IMR-90 (cell line): ENCODE measurements around the gene OR4D9. TPM values are rescaled to one million over a fixed set of nuclear protein-coding genes. Genes with fewer than 3 reads are reported as not detected.

Experiments
- ATAC-seq: fragments of 200-7000 bp; cut with Tn5 transposase; 2 replicates; pipeline ENCODE4 v1.9.1; 2020; ENCODE audit warnings: low read depth, mild to moderate bottlenecking, moderate library complexity
- BruUV-seq: library from RNA; stranded (reverse); fragments of 400-500 nt; replicated peaks from 2 replicates; lab custom pipeline; 2021; lab: Mats Ljungman, UMichigan
- CTCF ChIA-PET: fragments of 300-600 bp; formaldehyde crosslinking; extraction: SDS; loops from one replicate; lab custom pipeline; 2021; ENCODE audit warnings: antibody characterized with exemption; lab: Yijun Ruan, JAX
- POLR2A ChIA-PET: fragments of 300-600 bp; sonication (Branson Sonifier 250); formaldehyde crosslinking; loops from one replicate; lab custom pipeline; 2022; ENCODE audit warnings: antibody characterized with exemption; ENCODE audit not compliant: unreplicated experiment; lab: Charles Lee
- DNase-seq: peaks from one replicate; pipeline ENCODE4 v3.0.0; 2013
- H2AFZ ChIP-seq: replicated peaks from 2 replicates; pipeline ENCODE3; 2013; ENCODE audit warnings: low read length, mild to moderate bottlenecking; ENCODE audit not compliant: poor library complexity
- H2AK5ac ChIP-seq: 2 replicates; pipeline ENCODE4 v1.6.1; 2013; ENCODE audit warnings: low read depth, low read length, inconsistent platforms
- H2AK9ac ChIP-seq: replicated peaks from 2 replicates; pipeline ENCODE3; 2013; ENCODE audit warnings: mild to moderate bottlenecking, low read depth, low read length, moderate library complexity; ENCODE audit not compliant: poor library complexity
- H2BK120ac ChIP-seq: 2 replicates; pipeline ENCODE4 v1.6.1; 2013; ENCODE audit warnings: low read depth, low read length, inconsistent platforms
- H2BK15ac ChIP-seq: 3 replicates; pipeline ENCODE4 v1.6.1; 2013; ENCODE audit warnings: low read depth, low read length, inconsistent platforms
- H2BK20ac ChIP-seq: 2 replicates; pipeline ENCODE4 v1.6.1; 2013; ENCODE audit warnings: low read depth, mild to moderate bottlenecking, inconsistent platforms, low read length, moderate library complexity
- H2BK5ac ChIP-seq: 2 replicates; pipeline ENCODE4 v1.6.1; 2013; ENCODE audit warnings: mild to moderate bottlenecking, low read depth, low read length, inconsistent platforms; ENCODE audit not compliant: poor library complexity, severe bottlenecking
- H3K14ac ChIP-seq: replicated peaks from 2 replicates; pipeline ENCODE4 v1.6.1; 2013; ENCODE audit warnings: low read depth, low read length, inconsistent platforms
- H3K18ac ChIP-seq: 2 replicates; pipeline ENCODE4 v1.6.1; 2013; ENCODE audit warnings: low read depth, low read length, control low read depth
- H3K23ac ChIP-seq: 2 replicates; pipeline ENCODE4 v1.6.1; 2013; ENCODE audit warnings: low read depth, low read length, inconsistent platforms
- H3K27ac ChIP-seq: 2 replicates; pipeline ENCODE4 v1.5.1; 2013; ENCODE audit warnings: mild to moderate bottlenecking, control low read depth, low read length; ENCODE audit not compliant: insufficient read depth
- H3K27me3 ChIP-seq: 2 replicates; pipeline ENCODE4 v1.6.1; 2013; ENCODE audit warnings: low read length; ENCODE audit not compliant: control insufficient read depth, insufficient read depth
- H3K36me3 ChIP-seq: 2 replicates; pipeline ENCODE4 v1.6.1; 2013; ENCODE audit warnings: low read length, mixed read lengths; ENCODE audit not compliant: control insufficient read depth, insufficient read depth
- H3K4ac ChIP-seq: 2 replicates; pipeline ENCODE4 v1.6.1; 2013; ENCODE audit warnings: low read depth, low read length, inconsistent platforms
- H3K4me1 ChIP-seq: 2 replicates; pipeline ENCODE4 v1.6.1; 2013; ENCODE audit warnings: low read length, mixed read lengths; ENCODE audit not compliant: control insufficient read depth, insufficient read depth
- H3K4me2 ChIP-seq: 2 replicates; pipeline ENCODE4 v1.6.1; 2013; ENCODE audit warnings: low read depth, mild to moderate bottlenecking, control low read depth, low read length, moderate library complexity
- H3K4me3 ChIP-seq: 2 replicates; pipeline ENCODE4 v1.5.1; 2013; ENCODE audit warnings: low read depth, mild to moderate bottlenecking, control low read depth, low read length, moderate library complexity; ENCODE audit not compliant: insufficient read depth
- H3K56ac ChIP-seq: 2 replicates; pipeline ENCODE4 v1.6.1; 2013; ENCODE audit warnings: low read length, inconsistent platforms; ENCODE audit not compliant: insufficient read depth; ENCODE audit errors: extremely low read depth
- H3K79me1 ChIP-seq, 2 experiments: 2 replicates each; pipeline ENCODE4 v1.6.1; 2013; ENCODE audit warnings: low read length in 2 of 2, inconsistent platforms in 1 of 2, low read depth in 1 of 2
- H3K9ac ChIP-seq: 2 replicates; pipeline ENCODE4 v1.6.1; 2013; ENCODE audit warnings: low read depth, low read length, control low read depth
- H3K9me1 ChIP-seq: 2 replicates; pipeline ENCODE4 v1.6.1; 2013; ENCODE audit warnings: low read length, inconsistent platforms; ENCODE audit not compliant: insufficient read depth
- H3K9me3 ChIP-seq: 2 replicates; pipeline ENCODE4 v1.6.1; 2013; ENCODE audit warnings: low read length; ENCODE audit not compliant: control insufficient read depth, insufficient read depth
- H4K20me1 ChIP-seq: 2 replicates; pipeline ENCODE4 v1.6.1; 2013; ENCODE audit warnings: low read length, inconsistent platforms; ENCODE audit not compliant: insufficient read depth
- H4K5ac ChIP-seq: 2 replicates; pipeline ENCODE4 v1.6.1; 2013; ENCODE audit warnings: mild to moderate bottlenecking, low read depth, low read length, control low read depth
- H4K8ac ChIP-seq, 2 experiments: 2 replicates each; pipeline ENCODE4 v1.6.1; 2013; ENCODE audit warnings: low read depth in 2 of 2, low read length in 2 of 2, control low read depth in 1 of 2, inconsistent platforms in 1 of 2
- H4K91ac ChIP-seq: 2 replicates; pipeline ENCODE4 v1.6.1; 2013; ENCODE audit warnings: low read depth, low read length, inconsistent platforms; ENCODE audit not compliant: insufficient read depth
- BHLHE40 ChIP-seq: fragments of 150-350 bp; IDR thresholded peaks from 2 replicates; pipeline ENCODE4 v1.6.1; 2016; ENCODE audit warnings: mild to moderate bottlenecking, low read depth, low read length
- FOS ChIP-seq: fragments of 150-350 bp; IDR thresholded peaks from 2 replicates; pipeline ENCODE4 v1.6.1; 2016; ENCODE audit warnings: low read depth, low read length
- MAFK ChIP-seq: IDR thresholded peaks from 2 replicates; pipeline ENCODE4 v1.6.1; 2012; ENCODE audit warnings: low read depth, low read length, improper control_type of control experiment
- MAZ ChIP-seq: IDR thresholded peaks from 2 replicates; pipeline ENCODE4 v1.6.1; 2012; ENCODE audit warnings: low read depth, mild to moderate bottlenecking, low read length, improper control_type of control experiment, moderate library complexity, borderline replicate concordance
- MXI1 ChIP-seq: IDR thresholded peaks from 2 replicates; pipeline ENCODE4 v1.6.1; 2012; ENCODE audit warnings: low read depth, mild to moderate bottlenecking, low read length, moderate library complexity, borderline replicate concordance
- NFE2L2 ChIP-seq: fragments of 150-350 bp; IDR thresholded peaks from 2 replicates; pipeline ENCODE4 v1.6.1; 2016; ENCODE audit warnings: low read depth, mild to moderate bottlenecking, low read length
- POLR2A ChIP-seq: IDR thresholded peaks from 2 replicates; pipeline ENCODE4 v1.6.1; 2012; ENCODE audit warnings: mild to moderate bottlenecking, low read depth, low read length
- RAD21 ChIP-seq: IDR thresholded peaks from 2 replicates; pipeline ENCODE4 v1.6.1; 2012; ENCODE audit warnings: low read length, improper control_type of control experiment
- RCOR1 ChIP-seq: IDR thresholded peaks from 2 replicates; pipeline ENCODE4 v1.6.1; 2012; ENCODE audit warnings: mild to moderate bottlenecking, low read length, improper control_type of control experiment; ENCODE audit not compliant: insufficient replicate concordance
- RFX5 ChIP-seq: IDR thresholded peaks from 2 replicates; pipeline ENCODE4 v1.8.0; 2012; ENCODE audit warnings: low read depth, mild to moderate bottlenecking, low read length, moderate library complexity
- SMC3 ChIP-seq: fragments of 150-350 bp; IDR thresholded peaks from 2 replicates; pipeline ENCODE4 v1.6.1; 2016; ENCODE audit warnings: low read depth, mild to moderate bottlenecking, antibody characterized with exemption, low read length, moderate library complexity
- WGBS, 2 experiments: methylation state at CpG; one replicate each; pipeline versions ENCODE4 v1.1.5 to v1.1.7; 2013; ENCODE audit warnings: missing lambda C conversion rate in 2 of 2; ENCODE audit not compliant: insufficient read length in 1 of 2; ENCODE audit errors: extremely low coverage in 2 of 2; 5-methylcytosine and 5-hydroxymethylcytosine counted together
- dilution Hi-C: fragments of 300-500 bp; cut with HindIII; formaldehyde crosslinking; loops from one replicate; pipeline ENCODE4 v1.14.3; 2018; ENCODE audit warnings: low sequenced_read_pairs; ENCODE audit not compliant: unreplicated experiment
- in situ Hi-C: fragments of 300-500 bp; cut with MboI; formaldehyde crosslinking; loops from 3 replicates; pipeline ENCODE4 v1.14.3; 2019; ENCODE audit warnings: low sequenced_read_pairs, inconsistent platforms, mixed read lengths
- intact Hi-C: fragments of 100-400 bp; cut with micrococcal nuclease; formaldehyde crosslinking; loops from 2 replicates; pipeline ENCODE4 v1.10.0; 2022
- polyA plus RNA-seq, 3 experiments: library from polyadenylated mRNA; depleted of rRNA; stranded (reverse); fragments of >200 nt; gene quantifications; 2 replicates each; pipeline ENCODE4 v1.2.3, GENCODE V29; 2012; ENCODE audit warnings: low replicate concordance in 1 of 3
- total RNA-seq: library from RNA; depleted of rRNA; stranded (reverse); fragments of >200 nt; gene quantifications from 2 replicates; pipeline ENCODE4 v1.2.3, GENCODE V29; 2012
- TF ChIP-seq, protein P1 (sequence below): fragments of 150-350 bp; IDR thresholded peaks from 2 replicates; pipeline ENCODE4 v1.6.1; 2017; ENCODE audit warnings: mild to moderate bottlenecking, antibody characterized with exemption, low read length, low read depth
- TF ChIP-seq, protein P2 (sequence below): fragments of 150-350 bp; IDR thresholded peaks from 2 replicates; pipeline ENCODE4 v1.6.1; 2016; ENCODE audit warnings: low read depth, mild to moderate bottlenecking, low read length, moderate library complexity, borderline replicate concordance

OR4D9 gene
- total and polyA plus RNA-seq, 2 of the 4 experiments (the other 2 are of a cell fraction) = not detected

DNA sequence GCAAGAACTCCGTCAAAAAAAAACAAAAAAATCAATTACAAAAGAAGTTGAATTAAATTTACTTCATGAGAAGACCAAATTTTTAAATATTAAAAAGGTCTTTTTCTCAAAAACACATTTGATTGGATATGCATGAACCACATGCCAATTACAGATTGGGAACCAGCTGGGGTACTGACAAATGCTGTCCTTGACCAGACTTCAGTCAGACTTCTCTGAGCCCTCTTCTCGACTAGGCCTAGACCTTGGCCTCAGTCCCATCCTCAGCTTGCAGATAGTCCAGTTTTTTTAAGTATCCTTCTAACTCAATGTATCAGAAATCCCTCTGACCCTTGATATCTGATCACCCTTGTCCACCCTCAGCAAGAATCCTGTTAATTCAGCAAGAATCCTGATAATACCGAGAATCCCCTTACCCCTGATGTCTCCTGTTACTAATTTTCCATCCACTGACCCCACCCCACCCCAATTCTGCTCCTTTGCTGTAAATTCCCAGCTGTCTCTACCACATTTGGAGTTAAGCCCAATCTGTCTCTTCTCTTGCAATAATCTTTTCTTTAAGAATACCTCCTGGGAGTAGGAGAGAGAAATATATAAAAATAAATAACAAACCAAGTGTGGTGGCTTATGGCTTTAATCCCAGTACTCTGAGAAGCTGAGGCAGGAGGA, 30.9 kb downstream of the OR4D9 start:
- WGBS, 2 experiments = 49% methylated on average over 2 of the region's 3 CpGs; no CpG with 5 or more reads in 1 of the 2 experiments
- H3K9me1 ChIP-seq = no peaks in the 10 kb centered on the region

More for the DNA sequence above, 30.9 kb downstream of the OR4D9 start:
- Histone ChIP-seq H2AFZ (no peak overlapping the region), H4K8ac (no peak overlapping the region), H2BK20ac (no peak overlapping the region), H2AK9ac (no peak overlapping the region), H2BK5ac (no peak overlapping the region), H2AK5ac (no peak overlapping the region), H2BK15ac (no peak overlapping the region), H3K56ac (no peak overlapping the region), H3K9ac (no peak overlapping the region), H3K4me1 (no peaks in the 10 kb centered on the region), H3K79me1 (no peaks in the 10 kb centered on the region), H4K20me1 (no peaks in the 10 kb centered on the region), H3K27ac (no peak overlapping the region), H3K18ac (no peak overlapping the region), H2BK120ac (no peak overlapping the region), H3K23ac (no peak overlapping the region), H4K91ac (no peak overlapping the region), H3K4me2 (no peak overlapping the region), H4K5ac (no peak overlapping the region), H3K27me3 (no peaks in the 10 kb centered on the region), H3K36me3 (no peaks in the 10 kb centered on the region), H3K4me3 (no peak overlapping the region), H3K14ac (no peak overlapping the region), H3K9me3 (no peaks in the 10 kb centered on the region), H3K4ac (no peak overlapping the region)
- CTCF ChIA-PET = no interaction called here
- DNase-seq = no peak
- no TSS peak for BruUV-seq
- intact Hi-C loops = no loop called here
- POLR2A ChIA-PET = no interaction called here
- TF ChIP-seq RCOR1 (no peak), FOS (no peak), MAFK (no peak), SMC3 (no peak), BHLHE40 (no peak), POLR2A (no peak), RAD21 (no peak), MAZ (no peak), NFE2L2 (no peak), MXI1 (no peak), RFX5 (no peak)
- TF ChIP-seq, protein P1, sequence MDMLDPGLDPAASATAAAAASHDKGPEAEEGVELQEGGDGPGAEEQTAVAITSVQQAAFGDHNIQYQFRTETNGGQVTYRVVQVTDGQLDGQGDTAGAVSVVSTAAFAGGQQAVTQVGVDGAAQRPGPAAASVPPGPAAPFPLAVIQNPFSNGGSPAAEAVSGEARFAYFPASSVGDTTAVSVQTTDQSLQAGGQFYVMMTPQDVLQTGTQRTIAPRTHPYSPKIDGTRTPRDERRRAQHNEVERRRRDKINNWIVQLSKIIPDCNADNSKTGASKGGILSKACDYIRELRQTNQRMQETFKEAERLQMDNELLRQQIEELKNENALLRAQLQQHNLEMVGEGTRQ = no peak
- TF ChIP-seq, protein P2, sequence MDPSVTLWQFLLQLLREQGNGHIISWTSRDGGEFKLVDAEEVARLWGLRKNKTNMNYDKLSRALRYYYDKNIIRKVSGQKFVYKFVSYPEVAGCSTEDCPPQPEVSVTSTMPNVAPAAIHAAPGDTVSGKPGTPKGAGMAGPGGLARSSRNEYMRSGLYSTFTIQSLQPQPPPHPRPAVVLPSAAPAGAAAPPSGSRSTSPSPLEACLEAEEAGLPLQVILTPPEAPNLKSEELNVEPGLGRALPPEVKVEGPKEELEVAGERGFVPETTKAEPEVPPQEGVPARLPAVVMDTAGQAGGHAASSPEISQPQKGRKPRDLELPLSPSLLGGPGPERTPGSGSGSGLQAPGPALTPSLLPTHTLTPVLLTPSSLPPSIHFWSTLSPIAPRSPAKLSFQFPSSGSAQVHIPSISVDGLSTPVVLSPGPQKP = no peak
- dilution Hi-C loops = no loop called here
- in situ Hi-C loops = no loop called here
- ATAC-seq = no peak
